ENCODE measurements around the gene EEPD1. TPM values are rescaled to one million over a fixed set of nuclear protein-coding genes. Genes with fewer than 3 reads are reported as not detected.
"Not testable (repeated sequence)": the region's sequence is repeated elsewhere in the genome, so short reads cannot be mapped to it uniquely, and the experiment has no call there.

EEPD1 gene
- total and polyA plus RNA-seq, 4 donors: 2.3 to 12.3 (median 7.1) TPM

GRCh38 chr7:36106972-36107908, 45.8 kb upstream of the EEPD1 start:
- not testable (repeated sequence) for H3K4me3 ChIP-seq (ENCODE audit: low read depth in 1 of 3, low read length in 3 of 3); DNase-seq (ENCODE audit: low spot score); H3K9me3 ChIP-seq (ENCODE audit: control insufficient read depth in 4 of 4, low read length in 3 of 4); H3K27me3 ChIP-seq (ENCODE audit: control insufficient read depth in 4 of 4, insufficient read depth in 4 of 4, low read length in 3 of 4); H3K36me3 ChIP-seq (ENCODE audit: control insufficient read depth in 4 of 4, insufficient read depth in 3 of 4, low read depth in 1 of 4, low read length in 3 of 4); H3K9ac ChIP-seq (ENCODE audit: low read depth in 1 of 2, low read length in 2 of 2)
- peaks cover 7 to 16% (median 11%) of the 10 kb centered on the region in 4 donors for H3K4me1 ChIP-seq (ENCODE audit: control insufficient read depth in 4 of 4, insufficient read depth in 4 of 4, low read length in 3 of 4)
- peak; percentile 60 for TF ChIP-seq ATF3 (IDR thresholded peaks at IDR 0.05)
- peak; percentile 57 for TF ChIP-seq ZBTB33 (IDR thresholded peaks at IDR 0.05)
- peak; percentile 49 for TF ChIP-seq MAX (IDR thresholded peaks at IDR 0.05)
- TF ChIP-seq RXRA (IDR thresholded peaks at IDR 0.05): peak; percentile 93 to 94
- peak; percentile 33 for TF ChIP-seq FOXA2 (IDR thresholded peaks at IDR 0.05)
- peak; percentile 81 for TF ChIP-seq HNF4G (IDR thresholded peaks at IDR 0.05)
- peak; percentile 93 to 95 for TF ChIP-seq HNF4A (conservative IDR thresholded peaks at IDR 0.05)
- TF ChIP-seq FOXA1 (IDR thresholded peaks at IDR 0.05): peak; percentile 35
- peak; percentile 39 for TF ChIP-seq YY1 (IDR thresholded peaks at IDR 0.05)
- peak in 1 of 2 donors; percentile 15 for TF ChIP-seq EGR1 (IDR thresholded peaks at IDR 0.05; ENCODE audit: low read depth in 2 of 2)
- TF ChIP-seq GABPA (IDR thresholded peaks at IDR 0.05 in 1 of 2, conservative IDR thresholded peaks at IDR 0.05 in 1 of 2): peak in 1 of 2 donors; percentile 59
- peak; percentile 85 for TF ChIP-seq SP1 (IDR thresholded peaks at IDR 0.05)
- TF ChIP-seq RAD21 (IDR thresholded peaks at IDR 0.05): peak in 1 of 2 donors; percentile 24
- peak; percentile 92 for TF ChIP-seq NR2F2 (IDR thresholded peaks at IDR 0.05)
- TF ChIP-seq JUND (IDR thresholded peaks at IDR 0.05): peak; percentile 36 to 72
- WGBS: 52% methylated on average over 5 of the region's 8 CpGs
- peak overlapping the region; percentile 9 to 29 for H3K27ac ChIP-seq (ENCODE audit: low read depth in 1 of 2, low read length in 2 of 2)

- Histone ChIP-seq H3K27ac (ENCODE audit: low read depth in 1 of 2, low read length in 2 of 2) (no peak overlapping the region), H3K9me3 (ENCODE audit: control insufficient read depth in 4 of 4, low read length in 3 of 4) (no peaks in the 10 kb centered on the region), H3K36me3 (ENCODE audit: control insufficient read depth in 4 of 4, insufficient read depth in 3 of 4, low read depth in 1 of 4, low read length in 3 of 4) (no peaks in the 10 kb centered on the region), H3K9ac (ENCODE audit: low read depth in 1 of 2, low read length in 2 of 2) (no peak overlapping the region), H3K4me1 (ENCODE audit: control insufficient read depth in 4 of 4, insufficient read depth in 4 of 4, low read length in 3 of 4) (peaks cover 7 to 16% (median 11%) of the 10 kb centered on the region in 4 donors), H3K4me3 (ENCODE audit: low read depth in 1 of 3, low read length in 3 of 3) (no peak overlapping the region), H3K27me3 (ENCODE audit: control insufficient read depth in 4 of 4, insufficient read depth in 4 of 4, low read length in 3 of 4) (no peaks in the 10 kb centered on the region)
- TF ChIP-seq HNF4G (IDR thresholded peaks at IDR 0.05) (no peak), YY1 (IDR thresholded peaks at IDR 0.05) (no peak), CTCF (IDR thresholded peaks at IDR 0.05; ENCODE audit: low read depth, low read length, missing input control) (no peak), RXRA (IDR thresholded peaks at IDR 0.05) (no peak), NR2F2 (IDR thresholded peaks at IDR 0.05) (no peak), ZBTB33 (IDR thresholded peaks at IDR 0.05) (no peak), RAD21 (IDR thresholded peaks at IDR 0.05) (no peak), EGR1 (IDR thresholded peaks at IDR 0.05; ENCODE audit: low read depth in 2 of 2) (no peak), SP1 (IDR thresholded peaks at IDR 0.05) (no peak)
- DNase-seq (ENCODE audit: low spot score): no peak
- 56% methylated on average over 4 of the region's 4 CpGs for WGBS
These were observed 45.0 kb upstream of the EEPD1 start for GRCh38 chr7:36107926-36108631.

Data from liver (tissue), 9 donors.